Measurements from ENCODE around the gene PARD3B.

Gene PARD3B

GRCh38 chr2:205141381-205141780 is 596.1 kb downstream of the PARD3B start:
- FAIRE-seq (no peak), DNase-seq (ENCODE audit: insufficient read length) (no peak)
- no peak for TF ChIP-seq POLR2AphosphoS5 (IDR thresholded peaks at IDR 0.05; ENCODE audit: low read depth, low read length)
- no peak for TF ChIP-seq POLR2A (IDR thresholded peaks at IDR 0.05; ENCODE audit: low read depth, low read length)
- no peak for TF ChIP-seq TAF1 (IDR thresholded peaks at IDR 0.05; ENCODE audit: borderline replicate concordance, low read depth, low read length)

GRCh38 chr2:205145888-205146287 is 600.6 kb downstream of the PARD3B start:
- TF ChIP-seq POLR2AphosphoS5 (IDR thresholded peaks at IDR 0.05; ENCODE audit: low read depth, low read length) (no peak), TAF1 (IDR thresholded peaks at IDR 0.05; ENCODE audit: borderline replicate concordance, low read depth, low read length) (no peak), POLR2A (IDR thresholded peaks at IDR 0.05; ENCODE audit: low read depth, low read length) (no peak)
- no peak for DNase-seq (ENCODE audit: insufficient read length)
- no peak for FAIRE-seq

- TF ChIP-seq POLR2AphosphoS5 (IDR thresholded peaks at IDR 0.05; ENCODE audit: low read depth, low read length) (no peak), POLR2A (IDR thresholded peaks at IDR 0.05; ENCODE audit: low read depth, low read length) (no peak), TAF1 (IDR thresholded peaks at IDR 0.05; ENCODE audit: borderline replicate concordance, low read depth, low read length) (no peak)
- no peak for FAIRE-seq
Observed at GRCh38 chr2:205148755-205149154, 603.5 kb downstream of the PARD3B start.

GRCh38 chr2:205156457-205156856 is 611.2 kb downstream of the PARD3B start:
- DNase-seq (ENCODE audit: insufficient read length) (no peak), FAIRE-seq (no peak)
- TF ChIP-seq TAF1 (IDR thresholded peaks at IDR 0.05; ENCODE audit: borderline replicate concordance, low read depth, low read length) (no peak), POLR2AphosphoS5 (IDR thresholded peaks at IDR 0.05; ENCODE audit: low read depth, low read length) (no peak), POLR2A (IDR thresholded peaks at IDR 0.05; ENCODE audit: low read depth, low read length) (no peak)

More at GRCh38 chr2:205148755-205149154, 603.5 kb downstream of the PARD3B start:
- no peak for DNase-seq (ENCODE audit: insufficient read length)

- FAIRE-seq (no peak), DNase-seq (ENCODE audit: insufficient read length) (no peak)
- no peak for TF ChIP-seq POLR2AphosphoS5 (IDR thresholded peaks at IDR 0.05; ENCODE audit: low read depth, low read length)
- TF ChIP-seq POLR2A (IDR thresholded peaks at IDR 0.05; ENCODE audit: low read depth, low read length), result no peak
- TF ChIP-seq TAF1 (IDR thresholded peaks at IDR 0.05; ENCODE audit: borderline replicate concordance, low read depth, low read length), result no peak
Observed at GRCh38 chr2:205158404-205158803, 613.1 kb downstream of the PARD3B start.

- DNase-seq (ENCODE audit: insufficient read length) (no peak), FAIRE-seq (no peak)
- TF ChIP-seq TAF1 (IDR thresholded peaks at IDR 0.05; ENCODE audit: borderline replicate concordance, low read depth, low read length) (no peak), POLR2AphosphoS5 (IDR thresholded peaks at IDR 0.05; ENCODE audit: low read depth, low read length) (no peak), POLR2A (IDR thresholded peaks at IDR 0.05; ENCODE audit: low read depth, low read length) (no peak)
Observed at GRCh38 chr2:205161156-205161839, 616.0 kb downstream of the PARD3B start.

GRCh38 chr2:205166745-205167144 is 621.5 kb downstream of the PARD3B start:
- DNase-seq (ENCODE audit: insufficient read length) (no peak), FAIRE-seq (no peak)
- TF ChIP-seq POLR2AphosphoS5 (IDR thresholded peaks at IDR 0.05; ENCODE audit: low read depth, low read length) (no peak), POLR2A (IDR thresholded peaks at IDR 0.05; ENCODE audit: low read depth, low read length) (no peak), TAF1 (IDR thresholded peaks at IDR 0.05; ENCODE audit: borderline replicate concordance, low read depth, low read length) (no peak)

GRCh38 chr2:205169012-205169411 is 623.7 kb downstream of the PARD3B start:
- DNase-seq (ENCODE audit: insufficient read length), result no peak
- FAIRE-seq, result no peak
- TF ChIP-seq TAF1 (IDR thresholded peaks at IDR 0.05; ENCODE audit: borderline replicate concordance, low read depth, low read length), result no peak
- no peak for TF ChIP-seq POLR2AphosphoS5 (IDR thresholded peaks at IDR 0.05; ENCODE audit: low read depth, low read length)
- TF ChIP-seq POLR2A (IDR thresholded peaks at IDR 0.05; ENCODE audit: low read depth, low read length), result no peak

GRCh38 chr2:205169464-205169863 is 624.2 kb downstream of the PARD3B start:
- TF ChIP-seq POLR2AphosphoS5 (IDR thresholded peaks at IDR 0.05; ENCODE audit: low read depth, low read length) (no peak), TAF1 (IDR thresholded peaks at IDR 0.05; ENCODE audit: borderline replicate concordance, low read depth, low read length) (no peak), POLR2A (IDR thresholded peaks at IDR 0.05; ENCODE audit: low read depth, low read length) (no peak)
- FAIRE-seq (no peak), DNase-seq (ENCODE audit: insufficient read length) (no peak)

GRCh38 chr2:205170399-205170798 is 625.1 kb downstream of the PARD3B start:
- TF ChIP-seq POLR2AphosphoS5 (IDR thresholded peaks at IDR 0.05; ENCODE audit: low read depth, low read length), result no peak
- no peak for TF ChIP-seq POLR2A (IDR thresholded peaks at IDR 0.05; ENCODE audit: low read depth, low read length)
- no peak for TF ChIP-seq TAF1 (IDR thresholded peaks at IDR 0.05; ENCODE audit: borderline replicate concordance, low read depth, low read length)

GRCh38 chr2:205171261-205171940 is 626.1 kb downstream of the PARD3B start:
- no peak for DNase-seq (ENCODE audit: insufficient read length)
- TF ChIP-seq TAF1 (IDR thresholded peaks at IDR 0.05; ENCODE audit: borderline replicate concordance, low read depth, low read length), result no peak
- TF ChIP-seq POLR2AphosphoS5 (IDR thresholded peaks at IDR 0.05; ENCODE audit: low read depth, low read length), result no peak
- no peak for TF ChIP-seq POLR2A (IDR thresholded peaks at IDR 0.05; ENCODE audit: low read depth, low read length)
- no peak for FAIRE-seq

More at GRCh38 chr2:205170399-205170798, 625.1 kb downstream of the PARD3B start:
- DNase-seq (ENCODE audit: insufficient read length) (no peak), FAIRE-seq (no peak)

GRCh38 chr2:205175831-205176230 is 630.6 kb downstream of the PARD3B start:
- DNase-seq (ENCODE audit: insufficient read length) (no peak), FAIRE-seq (no peak)
- TF ChIP-seq POLR2A (IDR thresholded peaks at IDR 0.05; ENCODE audit: low read depth, low read length), result no peak
- TF ChIP-seq TAF1 (IDR thresholded peaks at IDR 0.05; ENCODE audit: borderline replicate concordance, low read depth, low read length), result no peak
- TF ChIP-seq POLR2AphosphoS5 (IDR thresholded peaks at IDR 0.05; ENCODE audit: low read depth, low read length), result no peak

All from GM12892 (cell line).